Stimulated activated CD4-positive, alpha-beta T cell treated with anti-CD3 and anti-CD28 coated beads, Interleukin-2, amount 100 ng/mL, for 4 hours (primary cell): ENCODE results near the gene KCNJ18.
"Not testable (repeated sequence)": the region's sequence is repeated elsewhere in the genome, so short reads cannot be mapped to it uniquely, and the experiment has no call there.

Source experiments
- DNase-seq: peaks from one replicate; pipeline ENCODE4 v3.0.0-alpha.2; 2020; ENCODE audit warnings: low read depth

KCNJ18 gene

GRCh38 chr17:21691883-21692703 is at the start of gene KCNJ18:
Gene KCNJ18 (plus strand): TSS chr17:21692523. CDS start chr17:21702787, 10,264 bp downstream.
- not testable (repeated sequence) for DNase-seq

- not testable (repeated sequence) for DNase-seq
These were observed 44.2 kb upstream of the KCNJ18 start for GRCh38 chr17:21648125-21648524.

- DNase-seq, result not testable (repeated sequence)
These were observed 42.3 kb upstream of the KCNJ18 start for GRCh38 chr17:21650043-21650442.

- not testable (repeated sequence) for DNase-seq
These were observed 40.3 kb upstream of the KCNJ18 start for GRCh38 chr17:21652049-21652448.

GRCh38 chr17:21653211-21653610 is 39.1 kb upstream of the KCNJ18 start:
- not testable (repeated sequence) for DNase-seq

GRCh38 chr17:21656518-21657309 is 35.6 kb upstream of the KCNJ18 start:
- not testable (repeated sequence) for DNase-seq

- not testable (repeated sequence) for DNase-seq
These were observed 32.7 kb upstream of the KCNJ18 start for GRCh38 chr17:21659635-21660034.

- DNase-seq, result not testable (repeated sequence)
These were observed 30.9 kb upstream of the KCNJ18 start for GRCh38 chr17:21661455-21661854.

GRCh38 chr17:21663166-21663565 is 29.2 kb upstream of the KCNJ18 start:
- not testable (repeated sequence) for DNase-seq

- not testable (repeated sequence) for DNase-seq
These were observed 28.5 kb upstream of the KCNJ18 start for GRCh38 chr17:21663614-21664474.

GRCh38 chr17:21665171-21665570 is 27.2 kb upstream of the KCNJ18 start:
- DNase-seq, result not testable (repeated sequence)

GRCh38 chr17:21665935-21666493 is 26.3 kb upstream of the KCNJ18 start:
- DNase-seq, result not testable (repeated sequence)

- not testable (repeated sequence) for DNase-seq
These were observed 25.5 kb upstream of the KCNJ18 start for GRCh38 chr17:21666711-21667412.

GRCh38 chr17:21667413-21668117 is 24.8 kb upstream of the KCNJ18 start:
- DNase-seq, result not testable (repeated sequence)

GRCh38 chr17:21668118-21668488 is 24.2 kb upstream of the KCNJ18 start:
- not testable (repeated sequence) for DNase-seq

- not testable (repeated sequence) for DNase-seq
These were observed 23.4 kb upstream of the KCNJ18 start for GRCh38 chr17:21668746-21669508.

- not testable (repeated sequence) for DNase-seq
These were observed 22.5 kb upstream of the KCNJ18 start for GRCh38 chr17:21669616-21670360.

- DNase-seq, result not testable (repeated sequence)
These were observed 21.8 kb upstream of the KCNJ18 start for GRCh38 chr17:21670361-21671155.
